ENCODE measurements around the gene SDK1.

SDK1 gene

GRCh38 chr7:4006687-4007086 is 705.6 kb downstream of the SDK1 start:
- no peak for DNase-seq

GRCh38 chr7:4009211-4010060 is 708.4 kb downstream of the SDK1 start:
- no peak for DNase-seq

- no peak for DNase-seq
Observed at GRCh38 chr7:4010061-4010605, 709.1 kb downstream of the SDK1 start.

GRCh38 chr7:4010923-4011656 is 710.0 kb downstream of the SDK1 start:
- no peak for DNase-seq

GRCh38 chr7:4013793-4014192 is 712.7 kb downstream of the SDK1 start:
- DNase-seq, result no peak

- DNase-seq, result no peak
Observed at GRCh38 chr7:4014346-4015050, 713.4 kb downstream of the SDK1 start.

- DNase-seq, result no peak
Observed at GRCh38 chr7:4015371-4015770, 714.3 kb downstream of the SDK1 start.

GRCh38 chr7:4015996-4016395 is 714.9 kb downstream of the SDK1 start:
- DNase-seq, result no peak

GRCh38 chr7:4017081-4017480 is 716.0 kb downstream of the SDK1 start:
- DNase-seq, result no peak

GRCh38 chr7:4017785-4018184 is 716.7 kb downstream of the SDK1 start:
- no peak for DNase-seq

- DNase-seq, result no peak
Observed at GRCh38 chr7:4018601-4019316, 717.7 kb downstream of the SDK1 start.

GRCh38 chr7:4020086-4020485 is 719.0 kb downstream of the SDK1 start:
- no peak for DNase-seq

GRCh38 chr7:4021413-4021812 is 720.4 kb downstream of the SDK1 start:
- no peak for DNase-seq

GRCh38 chr7:4022265-4022664 is 721.2 kb downstream of the SDK1 start:
- DNase-seq, result no peak

GRCh38 chr7:4023502-4023901 is 722.5 kb downstream of the SDK1 start:
- DNase-seq, result no peak

- DNase-seq, result no peak
Observed at GRCh38 chr7:4024133-4024532, 723.1 kb downstream of the SDK1 start.

- no peak for DNase-seq
Observed at GRCh38 chr7:4024806-4025205, 723.8 kb downstream of the SDK1 start.

- DNase-seq, result no peak
Observed at GRCh38 chr7:4025210-4025609, 724.2 kb downstream of the SDK1 start.

GRCh38 chr7:4025694-4026615 is 724.9 kb downstream of the SDK1 start:
- no peak for DNase-seq

GRCh38 chr7:4026941-4027486 is 726.0 kb downstream of the SDK1 start:
- no peak for DNase-seq

- no peak for DNase-seq
Observed at GRCh38 chr7:4028221-4028620, 727.2 kb downstream of the SDK1 start.
